ENCODE results near the gene GNB2. TPM values are rescaled to one million over a fixed set of nuclear protein-coding genes. Genes with fewer than 3 reads are reported as not detected.
A peak's percentile ranks its signal among the peaks of the same experiment; 100 is the strongest.

GNB2 gene
- total RNA-seq, 1 donor from 2014 or later = 500 TPM

GRCh38 chr7:100689230-100690135 lies 15.9 kb downstream of the GNB2 start:
- Histone ChIP-seq H3K4me3 (no peak overlapping the region), H3K4me1 (peaks cover 10 to 27% of the 10 kb centered on the region in 2 donors), H3K36me3 (peaks cover 45 to 46% of the 10 kb centered on the region in 2 donors), H3K9me3 (no peaks in the 10 kb centered on the region), H3K27me3 (no peaks in the 10 kb centered on the region), H3K27ac (no peak overlapping the region)
- intact Hi-C loops (cut with DNase I) = loop anchor here (5.0 to 10.0 kb wide), 5 partner anchors 57 to 535 kb away; partner anchors contain the start of genes MOSPD3, NYAP1 and TRAPPC14
- TF ChIP-seq, protein P1, sequence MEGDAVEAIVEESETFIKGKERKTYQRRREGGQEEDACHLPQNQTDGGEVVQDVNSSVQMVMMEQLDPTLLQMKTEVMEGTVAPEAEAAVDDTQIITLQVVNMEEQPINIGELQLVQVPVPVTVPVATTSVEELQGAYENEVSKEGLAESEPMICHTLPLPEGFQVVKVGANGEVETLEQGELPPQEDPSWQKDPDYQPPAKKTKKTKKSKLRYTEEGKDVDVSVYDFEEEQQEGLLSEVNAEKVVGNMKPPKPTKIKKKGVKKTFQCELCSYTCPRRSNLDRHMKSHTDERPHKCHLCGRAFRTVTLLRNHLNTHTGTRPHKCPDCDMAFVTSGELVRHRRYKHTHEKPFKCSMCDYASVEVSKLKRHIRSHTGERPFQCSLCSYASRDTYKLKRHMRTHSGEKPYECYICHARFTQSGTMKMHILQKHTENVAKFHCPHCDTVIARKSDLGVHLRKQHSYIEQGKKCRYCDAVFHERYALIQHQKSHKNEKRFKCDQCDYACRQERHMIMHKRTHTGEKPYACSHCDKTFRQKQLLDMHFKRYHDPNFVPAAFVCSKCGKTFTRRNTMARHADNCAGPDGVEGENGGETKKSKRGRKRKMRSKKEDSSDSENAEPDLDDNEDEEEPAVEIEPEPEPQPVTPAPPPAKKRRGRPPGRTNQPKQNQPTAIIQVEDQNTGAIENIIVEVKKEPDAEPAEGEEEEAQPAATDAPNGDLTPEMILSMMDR (IDR thresholded peaks at IDR 0.05) = no peak
- no peak for DNase-seq (ENCODE audit: low spot score in 2 of 2)

DNA sequence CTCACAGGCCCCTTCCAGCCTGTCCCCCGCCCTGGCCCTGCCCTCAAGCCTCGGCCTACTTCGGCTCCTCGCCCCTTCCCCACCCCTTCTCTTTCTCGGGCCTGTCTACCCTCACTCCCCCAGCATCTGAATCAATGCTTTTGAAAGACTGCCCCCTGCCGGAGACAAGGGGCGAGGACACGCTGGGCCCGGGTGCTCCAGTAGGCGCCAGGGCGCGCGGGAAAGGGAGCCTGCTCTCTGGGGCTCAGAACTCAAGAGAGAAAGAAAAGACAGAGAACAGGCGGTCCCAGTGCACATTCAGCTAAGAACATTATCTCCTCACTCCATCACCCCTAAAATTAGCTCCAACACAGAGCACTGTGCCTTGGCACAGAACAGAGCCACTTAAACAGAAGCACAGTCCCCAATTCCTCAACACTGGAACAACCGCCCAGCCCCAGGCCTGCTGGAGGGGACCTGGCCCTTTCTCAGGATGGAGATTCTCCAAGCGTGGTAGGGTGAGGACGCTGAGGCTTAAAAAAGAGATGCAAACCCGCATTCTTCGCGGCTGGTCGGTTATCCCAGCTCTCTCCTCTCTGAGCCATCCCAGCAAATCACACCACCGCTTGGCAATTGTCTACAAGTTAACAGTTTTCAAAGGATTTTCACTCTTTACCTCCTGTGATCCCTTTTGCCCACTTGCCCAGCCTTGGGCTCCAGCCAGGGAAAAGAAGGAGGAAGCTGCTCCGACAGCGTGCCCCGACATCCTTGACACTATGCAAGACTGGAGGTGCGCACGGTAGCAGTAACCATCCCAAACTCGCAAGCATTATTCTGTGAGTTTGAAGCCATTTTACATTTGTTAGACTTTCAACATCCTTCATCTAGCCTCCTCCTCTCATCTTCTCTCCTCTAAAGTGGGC lies 18.4 kb downstream of the GNB2 start:
- Histone ChIP-seq H3K27me3 (no peaks in the 10 kb centered on the region), H3K4me3 (peak overlapping the region; percentile 92 to 96), H3K36me3 (peaks cover 21 to 22% of the 10 kb centered on the region in 2 donors), H3K9me3 (no peaks in the 10 kb centered on the region), H3K4me1 (peaks cover 10 to 30% of the 10 kb centered on the region in 2 donors), H3K27ac (peak overlapping the region in 1 of 2 donors; percentile 20)
- DNase-seq (ENCODE audit: low spot score in 2 of 2) = peak in 1 of 2 donors; percentile 86
- TF ChIP-seq, protein P1 (IDR thresholded peaks at IDR 0.05) = peak; percentile 85 to 97 (median 92)
- intact Hi-C loops (cut with DNase I) = loop anchor here (1.0 to 10.0 kb wide), 7 partner anchors 17 to 537 kb away; partner anchors contain the start of genes MOSPD3, NYAP1 and TRAPPC14

DNA sequence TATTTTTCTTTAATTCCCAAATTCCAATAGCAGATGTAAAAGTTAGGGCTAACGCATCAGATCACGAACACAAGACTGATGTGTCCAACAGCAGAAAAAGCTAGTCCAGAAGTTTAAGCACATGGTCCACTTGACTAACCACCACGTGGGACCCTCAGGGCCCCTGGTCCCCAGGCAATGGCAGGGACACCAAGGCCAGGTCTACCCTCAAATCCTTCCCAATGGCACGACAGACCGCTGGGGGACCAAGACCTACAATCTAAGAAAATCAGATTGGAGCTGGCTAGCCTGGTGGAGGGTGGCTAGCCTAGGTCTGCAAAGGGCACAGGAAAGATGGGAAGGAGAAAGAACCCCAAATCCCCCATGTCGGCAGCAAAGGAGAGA lies 19.0 kb downstream of the GNB2 start:
- intact Hi-C loops (cut with DNase I) = loop anchor here (5.0 to 10.0 kb wide), 5 partner anchors 60 to 538 kb away; partner anchors contain the start of genes MOSPD3, NYAP1 and TRAPPC14
- no peak overlapping the region for H3K27ac ChIP-seq
- no peaks in the 10 kb centered on the region for H3K9me3 ChIP-seq
- peaks cover 15 to 16% of the 10 kb centered on the region in 2 donors for H3K36me3 ChIP-seq
- DNase-seq (ENCODE audit: low spot score in 2 of 2) = no peak
- H3K4me3 ChIP-seq = peak overlapping the region; percentile 92 to 96
- H3K27me3 ChIP-seq = no peaks in the 10 kb centered on the region
- peaks cover 10 to 30% of the 10 kb centered on the region in 2 donors for H3K4me1 ChIP-seq
- TF ChIP-seq, protein P1 (IDR thresholded peaks at IDR 0.05) = no peak

GRCh38 chr7:100693312-100694097 lies 20.0 kb downstream of the GNB2 start:
- Histone ChIP-seq H3K4me1 (peaks cover 10 to 30% of the 10 kb centered on the region in 2 donors), H3K27me3 (no peaks in the 10 kb centered on the region), H3K27ac (peak overlapping the region; percentile 60 to 81), H3K4me3 (peak overlapping the region; percentile 92 to 96), H3K9me3 (no peaks in the 10 kb centered on the region), H3K36me3 (peaks cover 5 to 6% of the 10 kb centered on the region in 2 donors)
- intact Hi-C loops (cut with DNase I) = loop anchor here (1.0 to 10.0 kb wide), 6 partner anchors 12 to 539 kb away; partner anchors contain the start of genes MOSPD3, NYAP1 and TRAPPC14
- TF ChIP-seq, protein P1 (IDR thresholded peaks at IDR 0.05) = no peak
- no peak for DNase-seq (ENCODE audit: low spot score in 2 of 2)

All from ascending aorta (tissue), 2 donors.